Mucosa of rectum (tissue), 2 donors: ENCODE measurements around the gene RELCH.

Source experiments
- H3K27ac ChIP-seq, 2 donors: one replicate each; pipeline ENCODE4 v1.7.0; 2013; ENCODE audit warnings: inconsistent platforms in 2 of 2, low read depth in 2 of 2, low read length in 2 of 2
- H3K27me3 ChIP-seq, 2 donors: one replicate each; pipeline ENCODE4 v1.7.0; 2013; ENCODE audit warnings: low read length in 2 of 2; ENCODE audit not compliant: control insufficient read depth in 2 of 2, insufficient read depth in 2 of 2
- H3K36me3 ChIP-seq, 2 donors: one replicate each; pipeline ENCODE4 v1.7.0; 2013; ENCODE audit warnings: low read length in 2 of 2; ENCODE audit not compliant: control insufficient read depth in 2 of 2, insufficient read depth in 2 of 2
- H3K4me1 ChIP-seq, 2 donors: one replicate each; pipeline ENCODE4 v1.7.0; 2013; ENCODE audit warnings: low read length in 2 of 2, mild to moderate bottlenecking in 1 of 2; ENCODE audit not compliant: control insufficient read depth in 2 of 2, insufficient read depth in 2 of 2
- H3K4me3 ChIP-seq, 2 donors: one replicate each; pipeline ENCODE4 v1.7.0; 2013; ENCODE audit warnings: low read length in 2 of 2
- H3K9ac ChIP-seq, 2 donors: one replicate each; pipeline ENCODE4 v1.7.0; 2013; ENCODE audit warnings: low read length in 2 of 2, low read depth in 1 of 2, mild to moderate bottlenecking in 1 of 2
- H3K9me3 ChIP-seq, 2 donors: one replicate each; pipeline ENCODE4 v1.7.0; 2013; ENCODE audit warnings: low read length in 2 of 2; ENCODE audit not compliant: control insufficient read depth in 2 of 2
- donor health status: healthy.
- donor health status: Normal muscosa, but diverticular disease.

Gene RELCH

GRCh38 chr18:62325806-62326645 lies 139.0 kb downstream of the RELCH start:
- peaks cover 10 to 19% of the 10 kb centered on the region in 2 donors for H3K27me3 ChIP-seq
- peak overlapping the region; percentile 72 to 80 for H3K9ac ChIP-seq
- H3K27ac ChIP-seq: peak overlapping the region; percentile 63

GRCh38 chr18:62326646-62327348 lies 139.7 kb downstream of the RELCH start:
- Histone ChIP-seq H3K4me3 (peak overlapping the region; percentile 84 to 92), H3K9me3 (no peaks in the 10 kb centered on the region), H3K36me3 (no peaks in the 10 kb centered on the region), H3K9ac (peak overlapping the region; percentile 72 to 80), H3K4me1 (peaks cover 31 to 59% of the 10 kb centered on the region in 2 donors), H3K27me3 (peaks cover 10 to 19% of the 10 kb centered on the region in 2 donors), H3K27ac (peak overlapping the region; percentile 40 to 70)

More at GRCh38 chr18:62325806-62326645, 139.0 kb downstream of the RELCH start:
- Histone ChIP-seq H3K4me3 (peak overlapping the region; percentile 84 to 92), H3K36me3 (no peaks in the 10 kb centered on the region), H3K4me1 (peaks cover 31 to 56% of the 10 kb centered on the region in 2 donors), H3K9me3 (no peaks in the 10 kb centered on the region)

- Histone ChIP-seq H3K4me1 (peaks cover 31 to 63% of the 10 kb centered on the region in 2 donors), H3K9ac (no peak overlapping the region), H3K27me3 (peaks cover 10 to 19% of the 10 kb centered on the region in 2 donors), H3K4me3 (peak overlapping the region; percentile 18 to 92), H3K9me3 (no peaks in the 10 kb centered on the region), H3K36me3 (no peaks in the 10 kb centered on the region), H3K27ac (peak overlapping the region; percentile 68 to 77)
Observed at GRCh38 chr18:62327977-62328376, 140.9 kb downstream of the RELCH start.

DNA sequence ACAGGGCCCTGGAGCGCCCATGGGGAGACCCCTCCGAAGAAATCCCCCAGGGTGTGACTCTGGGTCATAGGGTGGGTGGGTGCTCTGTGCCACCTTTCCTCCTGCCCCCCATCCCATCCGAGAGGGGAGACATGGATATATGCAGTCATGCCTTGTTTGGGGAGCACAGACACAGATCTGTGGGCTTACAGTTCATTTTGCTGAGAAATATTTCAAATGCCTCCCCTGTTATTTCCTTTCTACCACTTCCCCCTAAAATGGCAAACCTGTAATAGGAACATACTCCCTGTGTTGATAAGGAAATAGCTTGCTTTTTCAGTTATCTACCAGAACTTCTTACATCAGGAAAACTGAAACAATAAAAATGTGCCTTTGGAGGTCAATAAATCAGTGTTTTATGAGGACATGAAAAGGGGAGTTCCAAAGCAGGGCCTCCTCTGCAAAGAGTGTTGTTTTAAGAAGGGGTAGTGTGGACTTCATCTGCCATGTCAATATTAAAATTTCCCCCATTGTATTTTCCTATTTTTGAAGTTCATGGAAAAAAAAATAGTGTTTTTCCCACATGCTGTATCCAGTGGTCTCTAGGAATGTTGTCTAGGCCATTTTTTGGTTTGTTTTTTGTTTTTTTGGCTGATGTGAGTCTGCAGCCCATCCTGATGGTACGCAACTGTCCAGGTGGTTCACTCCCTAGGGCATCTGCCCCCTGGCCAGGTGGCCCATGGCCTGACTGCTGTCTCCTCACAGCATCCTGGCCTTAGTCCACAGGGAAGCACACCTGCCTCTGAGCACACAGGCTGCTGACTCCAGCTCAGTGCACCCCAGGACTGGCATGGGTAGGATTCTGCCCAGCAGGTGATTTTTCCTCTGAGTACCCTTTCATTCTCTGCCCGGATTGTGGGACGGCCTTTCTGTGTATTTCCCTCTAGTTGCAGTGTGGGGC lies 141.8 kb downstream of the RELCH start:
- H3K9me3 ChIP-seq: no peaks in the 10 kb centered on the region
- peak overlapping the region; percentile 14 to 49 for H3K4me3 ChIP-seq
- H3K4me1 ChIP-seq: peaks cover 31 to 67% of the 10 kb centered on the region in 2 donors
- H3K36me3 ChIP-seq: no peaks in the 10 kb centered on the region
- H3K27me3 ChIP-seq: peaks cover 10 to 19% of the 10 kb centered on the region in 2 donors
- H3K9ac ChIP-seq: peak overlapping the region; percentile 5 to 44
- peak overlapping the region; percentile 68 to 77 for H3K27ac ChIP-seq

DNA sequence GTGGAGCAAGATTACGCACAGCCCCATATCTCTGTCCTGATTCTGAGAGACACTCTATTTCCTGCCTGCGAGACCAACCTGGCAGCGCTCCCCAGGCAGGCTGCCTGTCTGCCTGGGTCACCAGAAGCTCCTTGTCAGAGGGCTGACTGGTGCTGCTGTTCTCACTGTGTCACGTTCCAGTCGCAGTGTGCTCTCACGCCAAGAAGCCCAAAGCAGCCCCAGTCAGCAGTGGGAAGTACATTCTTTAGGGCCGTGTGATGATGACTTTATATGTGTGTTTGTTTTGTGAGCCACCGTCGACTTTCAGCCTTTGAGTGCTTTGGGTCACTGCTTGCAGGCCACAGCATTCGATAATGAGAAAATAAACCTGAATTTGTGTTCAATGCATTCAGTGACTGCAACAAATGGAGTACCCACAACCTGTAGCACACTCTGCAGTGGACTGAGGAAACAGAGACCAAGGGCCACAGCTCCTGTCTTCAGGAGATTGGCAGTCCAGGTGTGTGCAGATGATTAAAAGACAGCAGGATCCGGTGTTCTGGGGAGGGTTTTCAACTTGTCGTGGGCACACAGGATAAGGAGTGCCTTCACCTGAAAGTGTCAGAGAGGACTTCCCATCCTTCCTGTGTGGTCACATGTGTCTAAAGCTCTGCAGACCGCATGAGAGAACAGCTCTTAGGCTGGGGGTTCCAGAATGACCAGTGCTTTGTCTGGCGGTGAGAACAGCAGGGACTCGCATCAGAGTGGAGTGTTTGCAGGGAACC lies 142.8 kb downstream of the RELCH start:
- peaks cover 10 to 19% of the 10 kb centered on the region in 2 donors for H3K27me3 ChIP-seq
- H3K9me3 ChIP-seq: no peaks in the 10 kb centered on the region
- peaks cover 38 to 63% of the 10 kb centered on the region in 2 donors for H3K4me1 ChIP-seq
- H3K36me3 ChIP-seq: no peaks in the 10 kb centered on the region
- H3K27ac ChIP-seq: peak overlapping the region; percentile 68 to 77
- H3K9ac ChIP-seq: peak overlapping the region; percentile 4 to 44
- peak overlapping the region; percentile 4 to 14 for H3K4me3 ChIP-seq

- no peaks in the 10 kb centered on the region for H3K9me3 ChIP-seq
- peaks cover 10 to 17% of the 10 kb centered on the region in 2 donors for H3K27me3 ChIP-seq
- peaks cover 38 to 62% of the 10 kb centered on the region in 2 donors for H3K4me1 ChIP-seq
- H3K27ac ChIP-seq: peak overlapping the region; percentile 68 to 77
- peaks cover 0 to 2% of the 10 kb centered on the region in 2 donors for H3K36me3 ChIP-seq
- H3K4me3 ChIP-seq: no peak overlapping the region
- peak overlapping the region in 1 of 2 donors; percentile 44 for H3K9ac ChIP-seq
Observed at GRCh38 chr18:62330650-62331049, 143.6 kb downstream of the RELCH start.

GRCh38 chr18:62331581-62332356 lies 144.7 kb downstream of the RELCH start:
- Histone ChIP-seq H3K27me3 (peaks cover 6 to 13% of the 10 kb centered on the region in 2 donors), H3K27ac (peak overlapping the region; percentile 2 to 38), H3K36me3 (peaks cover 0 to 2% of the 10 kb centered on the region in 2 donors), H3K9ac (no peak overlapping the region), H3K4me1 (peaks cover 33 to 54% of the 10 kb centered on the region in 2 donors), H3K9me3 (no peaks in the 10 kb centered on the region), H3K4me3 (no peak overlapping the region)

DNA sequence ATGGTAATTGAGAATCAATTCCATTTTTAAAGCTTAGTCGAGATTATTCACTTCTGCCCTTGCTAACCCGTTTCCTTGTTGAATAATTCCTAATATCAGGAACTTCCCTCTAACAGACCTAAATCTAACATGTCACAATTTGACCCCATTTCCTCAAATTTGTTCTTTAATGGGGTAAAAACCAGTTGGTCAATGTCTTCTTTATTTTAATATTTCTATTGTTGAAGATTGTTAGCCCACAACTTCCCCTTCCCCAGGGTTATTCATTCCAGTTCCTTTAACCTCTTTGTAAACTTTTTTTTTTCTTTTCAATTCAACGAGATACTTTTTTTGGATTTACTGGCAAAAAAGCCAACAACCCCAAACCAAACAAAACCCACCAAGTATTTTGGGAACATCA lies 145.4 kb downstream of the RELCH start:
- H3K27ac ChIP-seq: peak overlapping the region in 1 of 2 donors; percentile 2
- H3K27me3 ChIP-seq: peaks cover 6% of the 10 kb centered on the region in 2 donors
- H3K36me3 ChIP-seq: peaks cover 0 to 2% of the 10 kb centered on the region in 2 donors
- H3K4me3 ChIP-seq: no peak overlapping the region
- no peaks in the 10 kb centered on the region for H3K9me3 ChIP-seq
- H3K4me1 ChIP-seq: peaks cover 33 to 54% of the 10 kb centered on the region in 2 donors
- no peak overlapping the region for H3K9ac ChIP-seq
